ENCODE data around the gene ADGRB2.
A peak's percentile ranks its signal among the peaks of the same experiment; 100 is the strongest.

ADGRB2 gene

DNA sequence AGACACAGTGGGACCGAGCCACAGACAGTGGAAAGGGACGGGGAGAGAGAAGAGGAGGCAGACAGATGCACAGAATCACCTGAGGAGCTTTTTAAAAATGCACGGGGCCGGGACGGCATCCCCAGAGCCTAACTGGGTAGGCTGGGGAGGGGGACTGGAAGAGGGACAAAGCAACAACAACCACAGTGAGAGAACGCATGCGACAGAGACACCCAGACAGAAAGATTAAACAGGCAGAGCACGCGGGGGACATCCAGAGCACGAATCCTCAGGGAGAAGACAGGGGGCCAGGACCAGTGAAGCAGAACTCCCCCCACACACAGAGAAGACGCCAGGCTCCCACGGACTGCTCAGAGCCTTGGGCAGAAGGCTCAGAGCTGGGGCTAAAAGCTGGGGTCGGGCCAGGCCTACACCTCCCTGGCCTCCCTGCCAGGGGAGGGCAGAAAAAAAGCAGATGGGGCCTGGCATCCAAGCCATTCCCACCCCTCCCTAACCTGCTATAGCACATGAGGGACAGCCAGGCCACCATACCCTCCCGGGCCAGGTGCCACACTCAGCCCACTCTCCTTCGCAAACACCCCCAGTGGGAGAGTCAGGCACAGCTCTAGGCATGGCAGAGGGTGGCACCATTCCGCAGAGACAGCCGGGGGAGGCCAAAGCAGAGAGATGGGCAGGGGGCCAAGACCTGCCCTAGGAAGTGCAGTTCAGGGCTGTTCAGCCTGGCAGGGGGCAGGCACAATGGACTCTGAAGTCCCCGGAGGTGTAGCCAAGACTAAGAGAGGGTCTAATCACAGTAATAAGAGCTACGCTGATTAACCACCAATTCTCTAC lies 30.5 kb downstream of the ADGRB2 start:
- Histone ChIP-seq H3K4me2 (ENCODE audit: low read length, poor library complexity, severe bottlenecking) (no peak overlapping the region), H2AK5ac (ENCODE audit: low read length, severe bottlenecking) (no peak overlapping the region), H3K27me3 (ENCODE audit: control insufficient read depth in 1 of 2, insufficient read depth in 1 of 2, low read length in 2 of 2) (no peaks in the 10 kb centered on the region), H2BK120ac (ENCODE audit: low read depth, low read length) (no peak overlapping the region), H3K27ac (ENCODE audit: low read length, poor library complexity, severe bottlenecking) (no peak overlapping the region), H2BK12ac (ENCODE audit: low read length in 2 of 2) (no peak overlapping the region), H4K8ac (ENCODE audit: low read length) (no peak overlapping the region), H3K14ac (ENCODE audit: low read length in 2 of 2) (no peak overlapping the region), H3K36me3 (ENCODE audit: control insufficient read depth in 1 of 2, insufficient read depth in 2 of 2, low read depth in 1 of 2, low read length in 2 of 2) (peaks cover 16 to 35% of the 10 kb centered on the region in 2 experiments), H2AFZ (ENCODE audit: low read depth, low read length) (no peak overlapping the region), H3K4me3 (ENCODE audit: insufficient read depth in 1 of 2, low read depth in 1 of 2, low read length in 2 of 2) (no peak overlapping the region), H2BK5ac (ENCODE audit: low read depth, low read length, poor library complexity, severe bottlenecking) (no peak overlapping the region), H2BK15ac (ENCODE audit: low read depth, poor library complexity, severe bottlenecking) (no peak overlapping the region), H3K23ac (ENCODE audit: low read length in 2 of 2) (no peak overlapping the region), H3K4ac (ENCODE audit: low read depth in 1 of 2, low read length in 2 of 2) (no peak overlapping the region), H3K79me1 (replicated peaks; ENCODE audit: low read length, poor library complexity, severe bottlenecking) (no peaks in the 10 kb centered on the region), H4K91ac (ENCODE audit: low read length) (no peak overlapping the region), H3K9me3 (ENCODE audit: control insufficient read depth, low read length) (no peaks in the 10 kb centered on the region), H3K18ac (ENCODE audit: low read depth in 1 of 2, low read length in 2 of 2) (no peak overlapping the region), H3K4me1 (ENCODE audit: control insufficient read depth, insufficient read depth, low read depth, low read length) (peaks cover 11% of the 10 kb centered on the region), H3K9ac (ENCODE audit: low read length) (no peak overlapping the region)
- DNase-seq, result no peak
- WGBS, result 80% methylated on average over 19 of the region's 19 CpGs

DNA sequence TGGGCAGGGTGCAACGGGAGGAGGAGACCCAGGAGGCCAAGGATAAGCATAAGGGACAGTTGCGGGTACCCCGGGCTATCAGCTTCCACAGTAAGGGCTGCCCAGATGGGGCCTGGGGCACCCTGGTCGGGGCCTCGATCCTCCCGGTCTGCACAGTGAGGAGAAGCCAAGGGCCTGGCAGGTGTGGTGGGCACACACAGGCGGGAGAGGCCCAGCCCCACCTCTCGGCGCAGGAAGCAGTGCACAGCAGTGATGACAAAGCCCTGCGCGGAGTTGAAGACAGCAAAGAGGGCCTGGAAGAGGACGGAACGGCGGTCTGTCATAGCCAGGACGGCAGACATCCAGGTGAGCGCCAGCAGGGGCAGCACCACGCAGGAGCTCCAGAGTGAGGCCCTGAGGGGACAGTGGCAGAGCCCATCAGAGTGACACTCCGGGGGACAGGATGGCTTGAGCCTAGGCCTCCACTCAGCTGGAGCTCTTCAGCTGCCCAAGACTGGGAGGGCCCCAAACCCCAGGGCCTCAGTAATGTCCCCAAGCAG lies 31.3 kb downstream of the ADGRB2 start:
- no peak overlapping the region for H2BK120ac ChIP-seq (ENCODE audit: low read depth, low read length)
- H3K27me3 ChIP-seq (ENCODE audit: control insufficient read depth in 1 of 2, insufficient read depth in 1 of 2, low read length in 2 of 2), result no peaks in the 10 kb centered on the region
- no peak overlapping the region for H4K91ac ChIP-seq (ENCODE audit: low read length)
- H2AFZ ChIP-seq (ENCODE audit: low read depth, low read length), result no peak overlapping the region
- H3K9ac ChIP-seq (ENCODE audit: low read length), result no peak overlapping the region
- H3K14ac ChIP-seq (ENCODE audit: low read length in 2 of 2), result peak overlapping the region in 1 of 2 experiments; percentile 23
- no peak overlapping the region for H3K27ac ChIP-seq (ENCODE audit: low read length, poor library complexity, severe bottlenecking)
- no peak overlapping the region for H3K4me2 ChIP-seq (ENCODE audit: low read length, poor library complexity, severe bottlenecking)
- no peak overlapping the region for H3K18ac ChIP-seq (ENCODE audit: low read depth in 1 of 2, low read length in 2 of 2)
- 91% methylated on average over 18 of the region's 18 CpGs for whole genome bisulfite sequencing
- no peak overlapping the region for H3K4ac ChIP-seq (ENCODE audit: low read depth in 1 of 2, low read length in 2 of 2)
- H4K8ac ChIP-seq (ENCODE audit: low read length), result no peak overlapping the region
- no peak overlapping the region for H2BK12ac ChIP-seq (ENCODE audit: low read length in 2 of 2)
- H2AK5ac ChIP-seq (ENCODE audit: low read length, severe bottlenecking), result no peak overlapping the region
- no peaks in the 10 kb centered on the region for H3K79me1 ChIP-seq (replicated peaks; ENCODE audit: low read length, poor library complexity, severe bottlenecking)
- H3K9me3 ChIP-seq (ENCODE audit: control insufficient read depth, low read length), result no peaks in the 10 kb centered on the region
- peaks cover 11% of the 10 kb centered on the region for H3K4me1 ChIP-seq (ENCODE audit: control insufficient read depth, insufficient read depth, low read depth, low read length)
- peaks cover 16 to 35% of the 10 kb centered on the region in 2 experiments for H3K36me3 ChIP-seq (ENCODE audit: control insufficient read depth in 1 of 2, insufficient read depth in 2 of 2, low read depth in 1 of 2, low read length in 2 of 2)
- H3K4me3 ChIP-seq (ENCODE audit: insufficient read depth in 1 of 2, low read depth in 1 of 2, low read length in 2 of 2), result no peak overlapping the region
- H3K23ac ChIP-seq (ENCODE audit: low read length in 2 of 2), result no peak overlapping the region
- H2BK15ac ChIP-seq (ENCODE audit: low read depth, poor library complexity, severe bottlenecking), result no peak overlapping the region
- no peak overlapping the region for H2BK5ac ChIP-seq (ENCODE audit: low read depth, low read length, poor library complexity, severe bottlenecking)
- no peak for DNase-seq

DNA sequence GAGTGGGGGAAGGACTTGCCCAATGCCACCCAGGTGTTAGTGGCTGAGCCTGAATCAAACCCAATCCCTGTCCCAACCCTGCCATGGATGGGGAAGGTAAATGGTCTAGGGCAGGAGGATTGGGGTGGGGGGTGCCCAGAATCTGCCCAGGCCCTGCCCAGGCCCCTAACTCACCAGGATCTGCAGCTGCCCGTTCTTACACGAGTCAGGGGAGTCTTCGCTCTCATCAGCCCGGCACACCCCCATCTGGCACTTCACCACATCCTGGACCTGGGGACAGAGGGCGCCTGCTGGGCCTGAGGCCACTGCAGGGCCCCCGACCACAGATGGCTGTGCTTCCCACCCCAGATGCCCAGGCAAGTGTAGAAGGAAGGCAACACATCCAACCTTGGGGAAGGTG lies 31.8 kb downstream of the ADGRB2 start:
- H3K36me3 ChIP-seq (ENCODE audit: control insufficient read depth in 1 of 2, insufficient read depth in 2 of 2, low read depth in 1 of 2, low read length in 2 of 2), result peaks cover 16 to 35% of the 10 kb centered on the region in 2 experiments
- no peaks in the 10 kb centered on the region for H3K27me3 ChIP-seq (ENCODE audit: control insufficient read depth in 1 of 2, insufficient read depth in 1 of 2, low read length in 2 of 2)
- H2AFZ ChIP-seq (ENCODE audit: low read depth, low read length), result no peak overlapping the region
- H2BK15ac ChIP-seq (ENCODE audit: low read depth, poor library complexity, severe bottlenecking), result no peak overlapping the region
- WGBS, result 81% methylated on average over 6 of the region's 6 CpGs
- no peak overlapping the region for H4K8ac ChIP-seq (ENCODE audit: low read length)
- H4K91ac ChIP-seq (ENCODE audit: low read length), result no peak overlapping the region
- H3K14ac ChIP-seq (ENCODE audit: low read length in 2 of 2), result peak overlapping the region in 1 of 2 experiments; percentile 23
- no peak overlapping the region for H3K4me2 ChIP-seq (ENCODE audit: low read length, poor library complexity, severe bottlenecking)
- H3K4ac ChIP-seq (ENCODE audit: low read depth in 1 of 2, low read length in 2 of 2), result no peak overlapping the region
- H2AK5ac ChIP-seq (ENCODE audit: low read length, severe bottlenecking), result no peak overlapping the region
- no peak overlapping the region for H2BK5ac ChIP-seq (ENCODE audit: low read depth, low read length, poor library complexity, severe bottlenecking)
- no peak overlapping the region for H3K18ac ChIP-seq (ENCODE audit: low read depth in 1 of 2, low read length in 2 of 2)
- no peak overlapping the region for H3K23ac ChIP-seq (ENCODE audit: low read length in 2 of 2)
- H3K4me1 ChIP-seq (ENCODE audit: control insufficient read depth, insufficient read depth, low read depth, low read length), result peaks cover 11% of the 10 kb centered on the region
- H3K27ac ChIP-seq (ENCODE audit: low read length, poor library complexity, severe bottlenecking), result no peak overlapping the region
- no peak overlapping the region for H2BK12ac ChIP-seq (ENCODE audit: low read length in 2 of 2)
- no peaks in the 10 kb centered on the region for H3K9me3 ChIP-seq (ENCODE audit: control insufficient read depth, low read length)
- no peak overlapping the region for H2BK120ac ChIP-seq (ENCODE audit: low read depth, low read length)
- H3K79me1 ChIP-seq (replicated peaks; ENCODE audit: low read length, poor library complexity, severe bottlenecking), result no peaks in the 10 kb centered on the region
- no peak overlapping the region for H3K4me3 ChIP-seq (ENCODE audit: insufficient read depth in 1 of 2, low read depth in 1 of 2, low read length in 2 of 2)
- no peak for DNase-seq
- H3K9ac ChIP-seq (ENCODE audit: low read length), result no peak overlapping the region

DNA sequence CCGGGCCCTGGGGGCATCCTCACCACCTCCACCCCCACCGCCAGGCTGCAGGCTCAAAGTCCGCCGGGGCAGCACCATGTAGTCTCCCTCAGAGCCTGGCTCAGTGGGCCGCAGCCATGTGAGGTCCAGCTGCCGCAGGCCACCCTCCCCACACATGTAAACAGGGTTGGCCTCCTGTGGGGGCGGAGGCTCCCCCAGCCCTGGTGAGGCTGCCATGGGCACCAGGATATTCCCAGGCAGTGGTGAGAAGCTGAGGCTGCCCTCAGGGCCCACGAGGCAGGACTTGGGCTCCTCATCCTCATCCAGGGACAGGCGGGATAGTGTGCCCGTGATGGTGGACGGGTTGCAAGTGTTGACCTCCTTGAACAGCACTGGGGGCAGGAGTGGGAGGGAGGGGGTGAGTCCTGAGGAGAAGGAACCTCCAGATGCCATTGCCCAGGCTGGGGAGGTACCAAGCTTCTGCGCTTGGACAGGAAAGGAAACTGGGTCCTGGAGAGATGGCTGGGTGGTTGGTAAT lies 33.0 kb downstream of the ADGRB2 start:
- H4K8ac ChIP-seq (ENCODE audit: low read length), result no peak overlapping the region
- H3K27me3 ChIP-seq (ENCODE audit: control insufficient read depth in 1 of 2, insufficient read depth in 1 of 2, low read length in 2 of 2), result no peaks in the 10 kb centered on the region
- no peak overlapping the region for H2AK5ac ChIP-seq (ENCODE audit: low read length, severe bottlenecking)
- H2AFZ ChIP-seq (ENCODE audit: low read depth, low read length), result no peak overlapping the region
- no peak overlapping the region for H3K4me2 ChIP-seq (ENCODE audit: low read length, poor library complexity, severe bottlenecking)
- H3K9ac ChIP-seq (ENCODE audit: low read length), result no peak overlapping the region
- no peak overlapping the region for H3K4me3 ChIP-seq (ENCODE audit: insufficient read depth in 1 of 2, low read depth in 1 of 2, low read length in 2 of 2)
- 94% methylated on average over 12 of the region's 12 CpGs for WGBS
- H3K79me1 ChIP-seq (replicated peaks; ENCODE audit: low read length, poor library complexity, severe bottlenecking), result no peaks in the 10 kb centered on the region
- peaks cover 13% of the 10 kb centered on the region for H3K4me1 ChIP-seq (ENCODE audit: control insufficient read depth, insufficient read depth, low read depth, low read length)
- H2BK5ac ChIP-seq (ENCODE audit: low read depth, low read length, poor library complexity, severe bottlenecking), result no peak overlapping the region
- no peak overlapping the region for H2BK15ac ChIP-seq (ENCODE audit: low read depth, poor library complexity, severe bottlenecking)
- H2BK12ac ChIP-seq (ENCODE audit: low read length in 2 of 2), result no peak overlapping the region
- H3K4ac ChIP-seq (ENCODE audit: low read depth in 1 of 2, low read length in 2 of 2), result no peak overlapping the region
- H4K91ac ChIP-seq (ENCODE audit: low read length), result no peak overlapping the region
- no peak overlapping the region for H3K14ac ChIP-seq (ENCODE audit: low read length in 2 of 2)
- peaks cover 12 to 28% of the 10 kb centered on the region in 2 experiments for H3K36me3 ChIP-seq (ENCODE audit: control insufficient read depth in 1 of 2, insufficient read depth in 2 of 2, low read depth in 1 of 2, low read length in 2 of 2)
- H3K18ac ChIP-seq (ENCODE audit: low read depth in 1 of 2, low read length in 2 of 2), result no peak overlapping the region
- no peak overlapping the region for H3K23ac ChIP-seq (ENCODE audit: low read length in 2 of 2)
- no peak overlapping the region for H2BK120ac ChIP-seq (ENCODE audit: low read depth, low read length)
- DNase-seq, result no peak
- H3K27ac ChIP-seq (ENCODE audit: low read length, poor library complexity, severe bottlenecking), result no peak overlapping the region
- H3K9me3 ChIP-seq (ENCODE audit: control insufficient read depth, low read length), result no peaks in the 10 kb centered on the region

All from mesenchymal stem cell (in vitro differentiated cells and primary cell).